ENCODE results near the gene CBFA2T3. TPM values are rescaled to one million over a fixed set of nuclear protein-coding genes. Genes with fewer than 3 reads are reported as not detected.

Gene CBFA2T3
- 2.2 TPM for polyA plus RNA-seq (2013, experiment 1 of 4)
- polyA plus RNA-seq (2013, experiment 2 of 4): 3.2 TPM
- 3.1 TPM for polyA plus RNA-seq (2013, experiment 3 of 4)
- polyA plus RNA-seq (2013, experiment 4 of 4): 2.6 TPM

GRCh38 chr16:88977018-88977811 lies at the start of gene CBFA2T3:
Gene CBFA2T3 (minus strand): TSS chr16:88977207. CDS start chr16:88976807, 400 bp downstream.
- no peaks in the 10 kb centered on the region for H3K27me3 ChIP-seq (ENCODE audit: control insufficient read depth, insufficient read depth, low read length, poor library complexity, severe bottlenecking)
- H3K36me3 ChIP-seq (ENCODE audit: control insufficient read depth, insufficient read depth, low read length): no peaks in the 10 kb centered on the region
- H3K4me3 ChIP-seq (ENCODE audit: insufficient read depth, low read depth, low read length): no peak within 1 kb of the TSS
- 85 to 87% methylated on average over 32 of the region's 32 CpGs for WGBS, 2 experiments
- H3K27ac ChIP-seq (ENCODE audit: insufficient read depth, low read depth, low read length, poor library complexity, severe bottlenecking): no peak within 1 kb of the TSS
- H3K4me1 ChIP-seq (ENCODE audit: control insufficient read depth, insufficient read depth, low read length): peaks cover 5% of the 10 kb centered on the region
- no peaks in the 10 kb centered on the region for H3K9me3 ChIP-seq (ENCODE audit: control insufficient read depth, low read length)

GRCh38 chr16:89026121-89026612 lies 49.2 kb upstream of the CBFA2T3 start:
- H3K27me3 ChIP-seq (ENCODE audit: control insufficient read depth, insufficient read depth, low read length, poor library complexity, severe bottlenecking): no peaks in the 10 kb centered on the region
- no peaks in the 10 kb centered on the region for H3K4me1 ChIP-seq (ENCODE audit: control insufficient read depth, insufficient read depth, low read length)
- no peak overlapping the region for H3K4me3 ChIP-seq (ENCODE audit: insufficient read depth, low read depth, low read length)
- H3K27ac ChIP-seq (ENCODE audit: insufficient read depth, low read depth, low read length, poor library complexity, severe bottlenecking): no peak overlapping the region
- no peaks in the 10 kb centered on the region for H3K36me3 ChIP-seq (ENCODE audit: control insufficient read depth, insufficient read depth, low read length)
- WGBS, 2 experiments: 71 to 72% methylated on average over 5 of the region's 5 CpGs
- no peaks in the 10 kb centered on the region for H3K9me3 ChIP-seq (ENCODE audit: control insufficient read depth, low read length)

- Histone ChIP-seq H3K36me3 (ENCODE audit: control insufficient read depth, insufficient read depth, low read length) (no peaks in the 10 kb centered on the region), H3K27me3 (ENCODE audit: control insufficient read depth, insufficient read depth, low read length, poor library complexity, severe bottlenecking) (no peaks in the 10 kb centered on the region), H3K4me1 (ENCODE audit: control insufficient read depth, insufficient read depth, low read length) (no peaks in the 10 kb centered on the region), H3K4me3 (ENCODE audit: insufficient read depth, low read depth, low read length) (no peak overlapping the region), H3K9me3 (ENCODE audit: control insufficient read depth, low read length) (no peaks in the 10 kb centered on the region), H3K27ac (ENCODE audit: insufficient read depth, low read depth, low read length, poor library complexity, severe bottlenecking) (no peak overlapping the region)
- WGBS, 2 experiments: 89 to 93% methylated on average over 3 to 4 of the region's 4 CpGs
Observed at GRCh38 chr16:89025636-89026035, 48.6 kb upstream of the CBFA2T3 start.

GRCh38 chr16:89024546-89025060 lies 47.6 kb upstream of the CBFA2T3 start:
- 90 to 91% methylated on average over 11 of the region's 11 CpGs for WGBS, 2 experiments
- Histone ChIP-seq H3K27me3 (ENCODE audit: control insufficient read depth, insufficient read depth, low read length, poor library complexity, severe bottlenecking) (no peaks in the 10 kb centered on the region), H3K9me3 (ENCODE audit: control insufficient read depth, low read length) (no peaks in the 10 kb centered on the region), H3K27ac (ENCODE audit: insufficient read depth, low read depth, low read length, poor library complexity, severe bottlenecking) (no peak overlapping the region), H3K4me1 (ENCODE audit: control insufficient read depth, insufficient read depth, low read length) (no peaks in the 10 kb centered on the region), H3K4me3 (ENCODE audit: insufficient read depth, low read depth, low read length) (no peak overlapping the region), H3K36me3 (ENCODE audit: control insufficient read depth, insufficient read depth, low read length) (no peaks in the 10 kb centered on the region)

GRCh38 chr16:89023621-89024511 lies 46.9 kb upstream of the CBFA2T3 start:
- no peak overlapping the region for H3K27ac ChIP-seq (ENCODE audit: insufficient read depth, low read depth, low read length, poor library complexity, severe bottlenecking)
- H3K36me3 ChIP-seq (ENCODE audit: control insufficient read depth, insufficient read depth, low read length): no peaks in the 10 kb centered on the region
- H3K4me3 ChIP-seq (ENCODE audit: insufficient read depth, low read depth, low read length): no peak overlapping the region
- H3K9me3 ChIP-seq (ENCODE audit: control insufficient read depth, low read length): no peaks in the 10 kb centered on the region
- no peaks in the 10 kb centered on the region for H3K4me1 ChIP-seq (ENCODE audit: control insufficient read depth, insufficient read depth, low read length)
- H3K27me3 ChIP-seq (ENCODE audit: control insufficient read depth, insufficient read depth, low read length, poor library complexity, severe bottlenecking): no peaks in the 10 kb centered on the region
- WGBS, 2 experiments: 87% methylated on average over 23 of the region's 23 CpGs

- Histone ChIP-seq H3K9me3 (ENCODE audit: control insufficient read depth, low read length) (no peaks in the 10 kb centered on the region), H3K36me3 (ENCODE audit: control insufficient read depth, insufficient read depth, low read length) (no peaks in the 10 kb centered on the region), H3K4me3 (ENCODE audit: insufficient read depth, low read depth, low read length) (no peak overlapping the region), H3K27ac (ENCODE audit: insufficient read depth, low read depth, low read length, poor library complexity, severe bottlenecking) (no peak overlapping the region), H3K27me3 (ENCODE audit: control insufficient read depth, insufficient read depth, low read length, poor library complexity, severe bottlenecking) (no peaks in the 10 kb centered on the region), H3K4me1 (ENCODE audit: control insufficient read depth, insufficient read depth, low read length) (no peaks in the 10 kb centered on the region)
- 90 to 95% methylated on average over 10 of the region's 10 CpGs for WGBS, 2 experiments
Observed at GRCh38 chr16:89023151-89023551, 46.1 kb upstream of the CBFA2T3 start.

GRCh38 chr16:89022051-89022836 lies 45.2 kb upstream of the CBFA2T3 start:
- no peaks in the 10 kb centered on the region for H3K9me3 ChIP-seq (ENCODE audit: control insufficient read depth, low read length)
- H3K27ac ChIP-seq (ENCODE audit: insufficient read depth, low read depth, low read length, poor library complexity, severe bottlenecking): no peak overlapping the region
- H3K27me3 ChIP-seq (ENCODE audit: control insufficient read depth, insufficient read depth, low read length, poor library complexity, severe bottlenecking): no peaks in the 10 kb centered on the region
- 85 to 86% methylated on average over 24 to 25 of the region's 25 CpGs for WGBS, 2 experiments
- H3K4me3 ChIP-seq (ENCODE audit: insufficient read depth, low read depth, low read length): no peak overlapping the region
- H3K36me3 ChIP-seq (ENCODE audit: control insufficient read depth, insufficient read depth, low read length): no peaks in the 10 kb centered on the region
- no peaks in the 10 kb centered on the region for H3K4me1 ChIP-seq (ENCODE audit: control insufficient read depth, insufficient read depth, low read length)

GRCh38 chr16:89020925-89021595 lies 44.1 kb upstream of the CBFA2T3 start:
- H3K27ac ChIP-seq (ENCODE audit: insufficient read depth, low read depth, low read length, poor library complexity, severe bottlenecking): no peak overlapping the region
- WGBS, 2 experiments: 89 to 91% methylated on average over 23 of the region's 23 CpGs
- no peak overlapping the region for H3K4me3 ChIP-seq (ENCODE audit: insufficient read depth, low read depth, low read length)
- H3K9me3 ChIP-seq (ENCODE audit: control insufficient read depth, low read length): no peaks in the 10 kb centered on the region
- H3K4me1 ChIP-seq (ENCODE audit: control insufficient read depth, insufficient read depth, low read length): no peaks in the 10 kb centered on the region
- H3K27me3 ChIP-seq (ENCODE audit: control insufficient read depth, insufficient read depth, low read length, poor library complexity, severe bottlenecking): no peaks in the 10 kb centered on the region
- no peaks in the 10 kb centered on the region for H3K36me3 ChIP-seq (ENCODE audit: control insufficient read depth, insufficient read depth, low read length)
